Transverse colon (tissue), 4 donors: ENCODE data around the gene STK32B.

Source experiments
- EP300 ChIP-seq: sonication (generic); formaldehyde crosslinking; IDR thresholded peaks from one replicate; pipeline ENCODE4 v1.6.1; 2017; ENCODE audit warnings: antibody characterized with exemption, low read depth
- POLR2AphosphoS5 ChIP-seq, 3 donors: sonication (generic); formaldehyde crosslinking; IDR thresholded peaks; one replicate each; pipeline ENCODE4 v1.6.1; 2016; ENCODE audit warnings: antibody characterized with exemption in 3 of 3
- TF ChIP-seq, protein P1 (sequence below), 5 experiments: fragments of 200-600 bp in 3 of 5; fragments of 450-650 bp in 2 of 5; sonication (generic) in 3 of 5; IDR thresholded peaks; 1 replicate in 2 of 5; 2 replicates in 3 of 5; pipeline ENCODE4 v1.5.1; 2016 to 2017; ENCODE audit warnings: antibody characterized with exemption in 5 of 5, inconsistent platforms in 3 of 5, mild to moderate bottlenecking in 2 of 5, moderate library complexity in 1 of 5

DNA sequence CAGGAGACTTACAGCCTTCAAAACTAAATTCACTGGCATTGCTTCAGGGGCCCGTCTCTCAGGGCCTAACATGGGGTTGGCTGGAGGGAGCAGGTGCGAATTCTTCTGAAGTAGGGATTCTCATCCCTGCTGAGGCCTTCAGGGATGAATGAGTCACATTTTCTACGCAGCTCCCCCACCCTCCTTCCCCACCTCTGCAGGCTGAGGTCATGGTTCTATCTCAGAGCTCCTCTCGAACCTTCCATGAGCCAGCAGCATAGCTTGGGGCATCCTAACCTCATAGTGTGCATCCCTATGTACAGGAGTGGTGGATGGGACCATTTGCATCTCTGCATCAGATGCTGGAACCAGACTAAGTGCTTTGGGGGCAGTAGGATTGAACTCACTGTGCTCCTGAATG, 347.8 kb downstream of the STK32B start:
- TF ChIP-seq, protein P1, sequence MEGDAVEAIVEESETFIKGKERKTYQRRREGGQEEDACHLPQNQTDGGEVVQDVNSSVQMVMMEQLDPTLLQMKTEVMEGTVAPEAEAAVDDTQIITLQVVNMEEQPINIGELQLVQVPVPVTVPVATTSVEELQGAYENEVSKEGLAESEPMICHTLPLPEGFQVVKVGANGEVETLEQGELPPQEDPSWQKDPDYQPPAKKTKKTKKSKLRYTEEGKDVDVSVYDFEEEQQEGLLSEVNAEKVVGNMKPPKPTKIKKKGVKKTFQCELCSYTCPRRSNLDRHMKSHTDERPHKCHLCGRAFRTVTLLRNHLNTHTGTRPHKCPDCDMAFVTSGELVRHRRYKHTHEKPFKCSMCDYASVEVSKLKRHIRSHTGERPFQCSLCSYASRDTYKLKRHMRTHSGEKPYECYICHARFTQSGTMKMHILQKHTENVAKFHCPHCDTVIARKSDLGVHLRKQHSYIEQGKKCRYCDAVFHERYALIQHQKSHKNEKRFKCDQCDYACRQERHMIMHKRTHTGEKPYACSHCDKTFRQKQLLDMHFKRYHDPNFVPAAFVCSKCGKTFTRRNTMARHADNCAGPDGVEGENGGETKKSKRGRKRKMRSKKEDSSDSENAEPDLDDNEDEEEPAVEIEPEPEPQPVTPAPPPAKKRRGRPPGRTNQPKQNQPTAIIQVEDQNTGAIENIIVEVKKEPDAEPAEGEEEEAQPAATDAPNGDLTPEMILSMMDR (IDR thresholded peaks at IDR 0.05): no peak
- TF ChIP-seq EP300: no peak
- TF ChIP-seq POLR2AphosphoS5 (IDR thresholded peaks at IDR 0.05): no peak
